K562 (cell line): Measurements from ENCODE around the gene ELMO1.

ENCODE experiments used
- CREM ChIP-seq: IDR thresholded peaks from 2 replicates; pipeline ENCODE4 v1.6.1; 2014; ENCODE audit warnings: antibody characterized with exemption, low read depth
- CTCF ChIP-seq, 3 experiments: IDR thresholded peaks in 2 of 3; conservative IDR thresholded peaks in 1 of 3; 2 replicates each; pipeline ENCODE4 v1.5.1; 2011 to 2012; ENCODE audit warnings: low read length in 3 of 3, mild to moderate bottlenecking in 3 of 3, control low read depth in 2 of 3, improper control_type of control experiment in 1 of 3, inconsistent platforms in 1 of 3, low read depth in 1 of 3, mixed read lengths in 1 of 3, moderate library complexity in 1 of 3; ENCODE audit not compliant: insufficient read depth in 2 of 3
- EP300 ChIP-seq: IDR thresholded peaks from 2 replicates; pipeline ENCODE4 v1.6.1; 2012; ENCODE audit warnings: low read length, improper control_type of control experiment
- FOXP1 ChIP-seq: sonication (generic); formaldehyde crosslinking; IDR thresholded peaks from 2 replicates; pipeline ENCODE4 v1.8.0; 2022; ENCODE audit warnings: mild to moderate bottlenecking, missing genetic modification reagents
- HNRNPL ChIP-seq: fragments of 200-400 bp; formaldehyde crosslinking; IDR thresholded peaks from 2 replicates; pipeline ENCODE4 v1.6.1; 2017; ENCODE audit warnings: low read depth, mild to moderate bottlenecking, low read length
- MCM5 ChIP-seq: fragments of 450-650 bp; IDR thresholded peaks from 2 replicates; pipeline ENCODE4 v1.6.1; 2016; ENCODE audit warnings: low read depth
- SMARCB1 ChIP-seq: IDR thresholded peaks from 2 replicates; pipeline ENCODE4 v1.6.1; 2011; ENCODE audit warnings: improper control_type of control experiment, low read depth; ENCODE audit not compliant: insufficient read length
- SPI1 ChIP-seq: IDR thresholded peaks from 2 replicates; pipeline ENCODE4 v1.6.1; 2011; ENCODE audit warnings: low read depth, low read length, control low read depth, borderline replicate concordance
- SREBF2 ChIP-seq: sonication (generic); formaldehyde crosslinking; IDR thresholded peaks from 2 replicates; pipeline ENCODE4 v1.4.0; 2020; ENCODE audit warnings: mild to moderate bottlenecking, missing genetic modification reagents
- TAF1 ChIP-seq: IDR thresholded peaks from 2 replicates; pipeline ENCODE4 v1.6.1; 2011; ENCODE audit warnings: mild to moderate bottlenecking, low read length, moderate library complexity; ENCODE audit not compliant: insufficient read depth, control insufficient read depth, severe bottlenecking; ENCODE audit errors: extremely low read depth
- ZBTB1 ChIP-seq: sonication (generic); formaldehyde crosslinking; IDR thresholded peaks from 2 replicates; pipeline ENCODE4 v1.8.1; 2023; ENCODE audit warnings: missing genetic modification reagents, low read depth, mild to moderate bottlenecking, borderline replicate concordance
- ZFP30 ChIP-seq: fragments of 250-450 bp; sonication (Bioruptor Pico); IDR thresholded peaks from 2 replicates; pipeline ENCODE4 v1.8.0; 2022; ENCODE audit warnings: moderate library complexity, mild to moderate bottlenecking, inconsistent platforms, borderline replicate concordance
- TF ChIP-seq, protein P1 (sequence below): IDR thresholded peaks from 2 replicates; pipeline ENCODE4 v1.6.1; 2012; ENCODE audit warnings: low read depth, low read length, improper control_type of control experiment, borderline replicate concordance

DNA sequence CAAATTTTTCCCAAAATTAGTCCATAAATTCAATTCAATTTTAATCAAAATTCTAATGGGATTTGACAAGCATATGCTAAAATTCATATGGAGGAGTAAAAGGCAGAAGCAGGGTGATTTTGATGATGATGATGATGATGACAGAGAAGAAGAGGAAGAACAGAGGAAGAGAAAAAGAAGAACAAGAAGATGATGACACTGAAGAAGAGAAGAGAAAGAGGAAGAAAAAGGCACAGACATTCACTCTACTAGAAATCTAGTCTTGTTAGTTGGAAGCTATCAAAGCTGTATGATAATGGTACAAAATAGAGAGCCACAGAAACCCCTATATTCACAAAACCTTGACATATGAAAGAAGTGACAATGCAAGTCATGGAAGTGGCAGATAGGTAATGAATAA is 157.9 kb downstream of the ELMO1 start:
- no peak for TF ChIP-seq MCM5
- TF ChIP-seq, protein P1, sequence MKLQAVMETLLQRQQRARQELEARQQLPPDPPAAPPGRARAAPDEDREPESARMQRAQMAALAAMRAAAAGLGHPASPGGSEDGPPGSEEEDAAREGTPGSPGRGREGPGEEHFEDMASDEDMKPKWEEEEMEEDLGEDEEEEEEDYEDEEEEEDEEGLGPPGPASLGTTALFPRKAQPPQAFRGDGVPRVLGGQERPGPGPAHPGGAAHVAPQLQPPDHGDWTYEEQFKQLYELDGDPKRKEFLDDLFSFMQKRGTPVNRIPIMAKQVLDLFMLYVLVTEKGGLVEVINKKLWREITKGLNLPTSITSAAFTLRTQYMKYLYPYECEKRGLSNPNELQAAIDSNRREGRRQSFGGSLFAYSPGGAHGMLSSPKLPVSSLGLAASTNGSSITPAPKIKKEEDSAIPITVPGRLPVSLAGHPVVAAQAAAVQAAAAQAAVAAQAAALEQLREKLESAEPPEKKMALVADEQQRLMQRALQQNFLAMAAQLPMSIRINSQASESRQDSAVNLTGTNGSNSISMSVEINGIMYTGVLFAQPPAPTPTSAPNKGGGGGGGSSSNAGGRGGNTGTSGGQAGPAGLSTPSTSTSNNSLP = no peak
- TF ChIP-seq FOXP1 = no peak
- no peak for TF ChIP-seq HNRNPL
- TF ChIP-seq CREM = no peak
- no peak for TF ChIP-seq ZBTB1 (CRISPR knock-in tag)
- no peak for TF ChIP-seq SMARCB1
- no peak for TF ChIP-seq TAF1
- no peak for TF ChIP-seq CTCF (IDR thresholded peaks at IDR 0.05 in 2 of 3, conservative IDR thresholded peaks at IDR 0.05 in 1 of 3; ENCODE audit: insufficient read depth in 2 of 3, low read depth in 1 of 3, low read length in 3 of 3)
- no peak for TF ChIP-seq ZFP30
- no peak for TF ChIP-seq SREBF2 (CRISPR knock-in tag)
- no peak for TF ChIP-seq SPI1
- no peak for TF ChIP-seq EP300
